OCI-LY3 (cell line): ENCODE results near the gene ROBO3.

Experiments used
- CTCF ChIP-seq: fragments of 200-600, 300-600 bp; sonication (generic); IDR thresholded peaks from 2 replicates; pipeline ENCODE4 v1.5.1; 2014; ENCODE audit warnings: antibody characterized with exemption, low read length, low read depth
- EZH2phosphoT487 ChIP-seq: fragments of 200-600 bp; shearing (Covaris generic); IDR thresholded peaks from 2 replicates; pipeline ENCODE4 v1.6.1; 2018; ENCODE audit warnings: antibody characterized with exemption, mixed run types, low read depth

- TF ChIP-seq CTCF (no peak), EZH2phosphoT487 (no peak)
Observed at GRCh38 chr11:124890151-124890550, 24.9 kb downstream of the ROBO3 start.
